GM23248 (cell line): ENCODE measurements around the gene NRIP3. TPM values are rescaled to one million over a fixed set of nuclear protein-coding genes. Genes with fewer than 3 reads are reported as not detected.

Source experiments
- DNase-seq: peaks from one replicate; pipeline ENCODE4 v3.0.0-alpha.2; 2015
- H2AFZ ChIP-seq: fragments of 200-600 bp; sonication (generic); 2 replicates; pipeline ENCODE4 v1.6.1; 2016; ENCODE audit warnings: antibody characterized with exemption
- H3F3A ChIP-seq: fragments of 200-600 bp; sonication (generic); 2 replicates; pipeline ENCODE4 v1.6.1; 2016; ENCODE audit warnings: mild to moderate bottlenecking, antibody characterized with exemption, mixed run types; ENCODE audit not compliant: insufficient read depth
- H3K27ac ChIP-seq: fragments of 200-600 bp; sonication (generic); 2 replicates; pipeline ENCODE4 v1.5.1; 2016; ENCODE audit warnings: mild to moderate bottlenecking
- H3K27me3 ChIP-seq: fragments of 200-600 bp; sonication (generic); replicated peaks from 2 replicates; pipeline ENCODE4 v1.6.1; 2016; ENCODE audit warnings: mild to moderate bottlenecking; ENCODE audit not compliant: insufficient read depth
- H3K36me3 ChIP-seq: fragments of 200-600 bp; sonication (generic); 2 replicates; pipeline ENCODE4 v1.6.1; 2016; ENCODE audit warnings: low read depth, mild to moderate bottlenecking
- H3K4me1 ChIP-seq: fragments of 200-600 bp; sonication (generic); 2 replicates; pipeline ENCODE4 v1.6.1; 2016; ENCODE audit warnings: mild to moderate bottlenecking; ENCODE audit not compliant: insufficient read depth
- H3K4me2 ChIP-seq: fragments of 200-600 bp; sonication (generic); one replicate; pipeline ENCODE4 v1.6.1; 2016; ENCODE audit warnings: mild to moderate bottlenecking; ENCODE audit not compliant: unreplicated experiment
- H3K4me3 ChIP-seq: fragments of 200-600 bp; sonication (generic); 2 replicates; pipeline ENCODE4 v1.5.1; 2016; ENCODE audit warnings: mild to moderate bottlenecking
- H3K79me2 ChIP-seq: fragments of 200-600 bp; sonication (generic); 2 replicates; pipeline ENCODE4 v1.6.1; 2016; ENCODE audit warnings: mild to moderate bottlenecking; ENCODE audit not compliant: insufficient read depth
- H3K9ac ChIP-seq: fragments of 200-600 bp; sonication (generic); 2 replicates; pipeline ENCODE4 v1.6.1; 2016; ENCODE audit warnings: mild to moderate bottlenecking
- H3K9me2 ChIP-seq: fragments of 200-600 bp; sonication (generic); 2 replicates; pipeline ENCODE4 v1.6.1; 2016; ENCODE audit warnings: mixed run types, mild to moderate bottlenecking, moderate library complexity; ENCODE audit not compliant: insufficient read depth
- H3K9me3 ChIP-seq: fragments of 200-600 bp; sonication (generic); one replicate; pipeline ENCODE4 v1.6.1; 2017; ENCODE audit warnings: low read depth
- H4K20me1 ChIP-seq: fragments of 200-600 bp; sonication (generic); 2 replicates; pipeline ENCODE4 v1.6.0; 2016; ENCODE audit not compliant: insufficient read depth
- EZH2 ChIP-seq: fragments of 200-600 bp; sonication (generic); IDR thresholded peaks from 2 replicates; pipeline ENCODE4 v1.6.1; 2018; ENCODE audit warnings: antibody characterized with exemption, mild to moderate bottlenecking; ENCODE audit not compliant: insufficient read depth, poor library complexity, severe bottlenecking
- EZH2phosphoT487 ChIP-seq: fragments of 200-600 bp; sonication (generic); IDR thresholded peaks from 2 replicates; pipeline ENCODE4 v1.6.1; 2018; ENCODE audit warnings: antibody characterized with exemption, moderate library complexity, mild to moderate bottlenecking, low read depth; ENCODE audit not compliant: insufficient read depth
- WGBS, 2 experiments: methylation state at CpG; one replicate each; pipeline ENCODE4 v1.1.6; 2015 to 2017; ENCODE audit warnings: low lambda C conversion rate in 2 of 2, low coverage in 1 of 2; ENCODE audit errors: missing lambda C conversion rate in 2 of 2; 5-methylcytosine and 5-hydroxymethylcytosine counted together
- in situ Hi-C: fragments of 300-500 bp; cut with MboI; formaldehyde crosslinking; loops from 2 replicates; pipeline ENCODE4 v1.15.0; 2020
- polyA plus RNA-seq: library from polyadenylated mRNA; unstranded; fragments of >200 nt; fragmentation: Nextera tagmentation; extraction: Ambion mirVana; gene quantifications from 2 replicates; pipeline ENCODE4 v1.2.1, GENCODE V29; 2016
- total RNA-seq: library from RNA; depleted of rRNA; stranded (reverse); fragments of >200 nt; shearing (Covaris generic); gene quantifications from 2 replicates; pipeline ENCODE4 v1.2.3, GENCODE V29; 2014

NRIP3 gene
- total and polyA plus RNA-seq, 2 experiments from 2014 or later: 4.8 to 10.8 TPM

DNA sequence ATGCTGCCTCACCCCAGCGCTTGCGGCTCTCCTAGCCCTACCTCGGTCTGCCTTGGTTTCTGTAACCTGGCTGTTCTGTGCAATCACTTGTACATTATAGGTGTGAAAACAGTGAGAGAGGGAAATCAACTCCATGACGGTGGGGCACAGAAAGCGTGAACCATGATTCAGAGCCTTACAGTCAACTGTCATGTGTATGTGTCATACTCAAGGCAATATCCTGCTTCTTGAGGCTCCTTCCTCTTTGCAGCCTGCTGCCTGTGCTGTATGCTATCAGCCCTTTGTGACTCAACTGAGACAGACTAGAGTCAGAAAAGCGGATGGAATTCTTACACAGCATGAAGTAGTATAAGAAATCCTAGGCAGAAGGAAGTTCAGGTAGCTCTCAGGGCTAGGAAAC is 2.1 kb downstream of the NRIP3 start:
- H3K9me3 ChIP-seq: no peaks in the 10 kb centered on the region
- DNase-seq: peak; percentile 96
- 0 out of 2 replicates have a peak overlapping the region, but pooled peaks have one; percentile 28 for H3K9ac ChIP-seq
- peak overlapping the region; percentile 76 for H3K4me2 ChIP-seq
- TF ChIP-seq EZH2phosphoT487 (no peak), EZH2 (no peak)
- peak overlapping the region; percentile 17; the same call in 1 of the 2 replicates for H3K4me3 ChIP-seq
- H3K79me2 ChIP-seq: no peaks in the 10 kb centered on the region
- H3K4me1 ChIP-seq: peaks cover 19% of the 10 kb centered on the region
- H2AFZ ChIP-seq: peak overlapping the region; percentile 21; the same call in 1 of the 2 replicates
- no peaks in the 10 kb centered on the region for H3K27me3 ChIP-seq
- H3K9me2 ChIP-seq: no peaks in the 10 kb centered on the region
- peaks cover 25% of the 10 kb centered on the region for H3F3A ChIP-seq
- in situ Hi-C loops: no loop called here
- no peaks in the 10 kb centered on the region for H3K36me3 ChIP-seq
- WGBS, 2 experiments: 45 to 50% methylated on average over 6 of the region's 6 CpGs
- H4K20me1 ChIP-seq: no peaks in the 10 kb centered on the region
- H3K27ac ChIP-seq: peak overlapping the region; percentile 47

DNA sequence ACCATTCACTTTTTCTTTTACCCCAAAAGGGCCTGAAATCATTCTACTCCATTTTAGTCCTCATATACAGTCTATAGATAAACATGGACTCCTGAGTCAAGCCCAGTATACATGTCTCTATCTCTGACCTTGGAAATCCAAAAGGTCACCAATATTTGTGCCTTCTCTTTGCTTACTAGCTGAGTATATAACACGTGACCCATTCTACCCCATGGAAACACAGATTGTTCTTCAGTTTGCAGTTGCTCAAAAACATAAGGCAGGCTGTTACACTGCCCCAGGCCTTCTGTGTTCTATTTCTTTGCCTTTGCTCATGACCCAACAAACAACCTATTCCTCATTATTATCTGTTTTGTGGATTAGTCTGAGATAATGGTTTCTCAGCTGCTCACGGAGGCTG is 5.8 kb downstream of the NRIP3 start:
- H3K4me1 ChIP-seq: peaks cover 16% of the 10 kb centered on the region
- H3F3A ChIP-seq: peaks cover 18% of the 10 kb centered on the region
- no peak overlapping the region for H3K4me3 ChIP-seq
- H3K9ac ChIP-seq: no peak overlapping the region
- no peaks in the 10 kb centered on the region for H4K20me1 ChIP-seq
- in situ Hi-C loops: no loop called here
- DNase-seq: no peak
- H3K9me2 ChIP-seq: no peaks in the 10 kb centered on the region
- WGBS, 2 experiments: 87 to 97% methylated on average over 2 of the region's 2 CpGs
- no peaks in the 10 kb centered on the region for H3K9me3 ChIP-seq
- H3K27ac ChIP-seq: no peak overlapping the region
- no peaks in the 10 kb centered on the region for H3K27me3 ChIP-seq
- H3K36me3 ChIP-seq: no peaks in the 10 kb centered on the region
- no peak overlapping the region for H3K4me2 ChIP-seq
- H2AFZ ChIP-seq: no peak overlapping the region
- TF ChIP-seq EZH2 (no peak), EZH2phosphoT487 (no peak)
- no peaks in the 10 kb centered on the region for H3K79me2 ChIP-seq

DNA sequence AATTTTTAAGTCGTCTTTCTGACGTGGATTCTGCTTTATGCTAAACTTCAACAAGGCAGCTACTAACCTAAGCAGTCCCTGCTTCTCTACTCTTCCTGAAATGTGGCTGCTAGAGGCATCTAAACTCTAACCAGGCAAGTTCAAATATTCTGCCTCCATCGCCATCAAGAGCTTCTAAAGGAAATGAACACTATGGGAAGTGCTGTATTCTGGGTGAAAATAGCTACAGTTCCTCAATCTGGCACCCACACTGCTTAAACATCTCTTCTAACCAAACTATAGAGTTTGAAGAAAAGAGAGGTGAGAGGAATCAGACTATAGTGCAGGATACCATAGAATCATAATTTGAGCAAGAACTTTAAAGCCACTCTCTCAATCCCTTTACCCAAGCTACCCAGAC is 6.3 kb downstream of the NRIP3 start:
- DNase-seq: no peak
- Histone ChIP-seq H3K9me3 (no peaks in the 10 kb centered on the region), H3F3A (peaks cover 13% of the 10 kb centered on the region), H3K9me2 (no peaks in the 10 kb centered on the region), H3K4me1 (peaks cover 11% of the 10 kb centered on the region), H3K27ac (no peak overlapping the region), H3K79me2 (no peaks in the 10 kb centered on the region), H3K9ac (no peak overlapping the region), H3K27me3 (no peaks in the 10 kb centered on the region), H3K36me3 (no peaks in the 10 kb centered on the region), H4K20me1 (no peaks in the 10 kb centered on the region), H3K4me2 (no peak overlapping the region), H2AFZ (no peak overlapping the region), H3K4me3 (no peak overlapping the region)
- 94 to 95% methylated on average over 3 of the region's 3 CpGs for WGBS, 2 experiments
- in situ Hi-C loops: no loop called here
- no peak for TF ChIP-seq EZH2phosphoT487
- no peak for TF ChIP-seq EZH2

DNA sequence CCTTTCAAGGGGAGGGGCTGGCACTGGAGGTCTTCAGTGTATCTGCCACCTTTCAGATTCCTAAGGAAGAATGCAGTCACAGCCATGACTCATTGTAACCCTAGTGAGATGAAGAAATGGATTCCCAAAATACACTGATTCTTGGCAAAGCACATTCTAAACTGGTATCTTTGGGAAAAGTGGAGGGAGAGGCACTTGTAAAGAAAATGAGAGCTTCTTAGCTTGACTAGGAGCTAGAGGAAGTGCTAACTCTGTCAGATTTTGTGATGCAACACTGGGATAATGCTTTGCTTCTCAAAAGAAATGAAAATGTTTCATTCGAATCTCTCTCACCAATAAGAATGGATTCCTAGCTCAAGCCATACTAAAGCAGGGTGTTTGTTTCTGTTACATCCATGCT is 14.3 kb downstream of the NRIP3 start:
- TF ChIP-seq EZH2: no peak
- no peak for TF ChIP-seq EZH2phosphoT487
- DNase-seq: peak; percentile 74
- no peaks in the 10 kb centered on the region for H3K9me3 ChIP-seq
- no peaks in the 10 kb centered on the region for H3K79me2 ChIP-seq
- H4K20me1 ChIP-seq: no peaks in the 10 kb centered on the region
- peaks cover 20% of the 10 kb centered on the region for H3K4me1 ChIP-seq
- WGBS, 2 experiments: 37 to 46% methylated on average over 1 of the region's 1 CpG
- H3K4me2 ChIP-seq: peak overlapping the region; percentile 17
- no peaks in the 10 kb centered on the region for H3K36me3 ChIP-seq
- H3F3A ChIP-seq: peaks cover 21% of the 10 kb centered on the region
- no peaks in the 10 kb centered on the region for H3K9me2 ChIP-seq
- in situ Hi-C loops: no loop called here
- no peak overlapping the region for H3K9ac ChIP-seq
- peak overlapping the region; percentile 37 for H3K27ac ChIP-seq
- H2AFZ ChIP-seq: peak overlapping the region; percentile 49
- H3K27me3 ChIP-seq: no peaks in the 10 kb centered on the region
- 0 out of 2 replicates have a peak overlapping the region, but pooled peaks have one; percentile 4 for H3K4me3 ChIP-seq
